ENCODE data around the gene TDRD7.

GRCh38 chr9:97528529-97529230 lies 116.8 kb downstream of the TDRD7 start:
- TF ChIP-seq CTCF (conservative IDR thresholded peaks at IDR 0.05) (no peak), ZFX (IDR thresholded peaks at IDR 0.05) (no peak)

Measured in C4-2B (cell line).